ENCODE data around the gene UBE3D.
"Not testable (repeated sequence)": the region's sequence is repeated elsewhere in the genome, so short reads cannot be mapped to it uniquely, and the experiment has no call there.

UBE3D gene

GRCh38 chr6:82863781-82864180, 201.9 kb downstream of the UBE3D start:
- no peak overlapping the region for H3K4me3 ChIP-seq (replicated peaks; ENCODE audit: insufficient read depth, low read length)
- no peak overlapping the region for H3K27ac ChIP-seq (replicated peaks)
- DNase-seq (ENCODE audit: low read depth in 1 of 2, low spot score in 1 of 2): no peak
- no peaks in the 10 kb centered on the region for H3K27me3 ChIP-seq (ENCODE audit: insufficient read depth, poor library complexity, severe bottlenecking)
- TF ChIP-seq GABPA (IDR thresholded peaks at IDR 0.05; ENCODE audit: low read depth) (no peak), POLR2AphosphoS5 (IDR thresholded peaks at IDR 0.05; ENCODE audit: low read depth) (no peak), SPI1 (IDR thresholded peaks at IDR 0.05; ENCODE audit: borderline replicate concordance, low read depth) (no peak)
- TF ChIP-seq, protein P1, sequence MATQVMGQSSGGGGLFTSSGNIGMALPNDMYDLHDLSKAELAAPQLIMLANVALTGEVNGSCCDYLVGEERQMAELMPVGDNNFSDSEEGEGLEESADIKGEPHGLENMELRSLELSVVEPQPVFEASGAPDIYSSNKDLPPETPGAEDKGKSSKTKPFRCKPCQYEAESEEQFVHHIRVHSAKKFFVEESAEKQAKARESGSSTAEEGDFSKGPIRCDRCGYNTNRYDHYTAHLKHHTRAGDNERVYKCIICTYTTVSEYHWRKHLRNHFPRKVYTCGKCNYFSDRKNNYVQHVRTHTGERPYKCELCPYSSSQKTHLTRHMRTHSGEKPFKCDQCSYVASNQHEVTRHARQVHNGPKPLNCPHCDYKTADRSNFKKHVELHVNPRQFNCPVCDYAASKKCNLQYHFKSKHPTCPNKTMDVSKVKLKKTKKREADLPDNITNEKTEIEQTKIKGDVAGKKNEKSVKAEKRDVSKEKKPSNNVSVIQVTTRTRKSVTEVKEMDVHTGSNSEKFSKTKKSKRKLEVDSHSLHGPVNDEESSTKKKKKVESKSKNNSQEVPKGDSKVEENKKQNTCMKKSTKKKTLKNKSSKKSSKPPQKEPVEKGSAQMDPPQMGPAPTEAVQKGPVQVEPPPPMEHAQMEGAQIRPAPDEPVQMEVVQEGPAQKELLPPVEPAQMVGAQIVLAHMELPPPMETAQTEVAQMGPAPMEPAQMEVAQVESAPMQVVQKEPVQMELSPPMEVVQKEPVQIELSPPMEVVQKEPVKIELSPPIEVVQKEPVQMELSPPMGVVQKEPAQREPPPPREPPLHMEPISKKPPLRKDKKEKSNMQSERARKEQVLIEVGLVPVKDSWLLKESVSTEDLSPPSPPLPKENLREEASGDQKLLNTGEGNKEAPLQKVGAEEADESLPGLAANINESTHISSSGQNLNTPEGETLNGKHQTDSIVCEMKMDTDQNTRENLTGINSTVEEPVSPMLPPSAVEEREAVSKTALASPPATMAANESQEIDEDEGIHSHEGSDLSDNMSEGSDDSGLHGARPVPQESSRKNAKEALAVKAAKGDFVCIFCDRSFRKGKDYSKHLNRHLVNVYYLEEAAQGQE (IDR thresholded peaks at IDR 0.05; ENCODE audit: insufficient replicate concordance, low read depth): no peak
- TF ChIP-seq, protein P2, sequence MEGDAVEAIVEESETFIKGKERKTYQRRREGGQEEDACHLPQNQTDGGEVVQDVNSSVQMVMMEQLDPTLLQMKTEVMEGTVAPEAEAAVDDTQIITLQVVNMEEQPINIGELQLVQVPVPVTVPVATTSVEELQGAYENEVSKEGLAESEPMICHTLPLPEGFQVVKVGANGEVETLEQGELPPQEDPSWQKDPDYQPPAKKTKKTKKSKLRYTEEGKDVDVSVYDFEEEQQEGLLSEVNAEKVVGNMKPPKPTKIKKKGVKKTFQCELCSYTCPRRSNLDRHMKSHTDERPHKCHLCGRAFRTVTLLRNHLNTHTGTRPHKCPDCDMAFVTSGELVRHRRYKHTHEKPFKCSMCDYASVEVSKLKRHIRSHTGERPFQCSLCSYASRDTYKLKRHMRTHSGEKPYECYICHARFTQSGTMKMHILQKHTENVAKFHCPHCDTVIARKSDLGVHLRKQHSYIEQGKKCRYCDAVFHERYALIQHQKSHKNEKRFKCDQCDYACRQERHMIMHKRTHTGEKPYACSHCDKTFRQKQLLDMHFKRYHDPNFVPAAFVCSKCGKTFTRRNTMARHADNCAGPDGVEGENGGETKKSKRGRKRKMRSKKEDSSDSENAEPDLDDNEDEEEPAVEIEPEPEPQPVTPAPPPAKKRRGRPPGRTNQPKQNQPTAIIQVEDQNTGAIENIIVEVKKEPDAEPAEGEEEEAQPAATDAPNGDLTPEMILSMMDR (IDR thresholded peaks at IDR 0.05; ENCODE audit: insufficient read depth, low read length): no peak

GRCh38 chr6:82862543-82862942, 203.1 kb downstream of the UBE3D start:
- TF ChIP-seq SPI1 (IDR thresholded peaks at IDR 0.05; ENCODE audit: borderline replicate concordance, low read depth): no peak
- Histone ChIP-seq H3K27ac (replicated peaks) (no peak overlapping the region), H3K27me3 (ENCODE audit: insufficient read depth, poor library complexity, severe bottlenecking) (no peaks in the 10 kb centered on the region), H3K4me3 (replicated peaks; ENCODE audit: insufficient read depth, low read length) (no peak overlapping the region)
- DNase-seq (ENCODE audit: low read depth in 1 of 2, low spot score in 1 of 2): no peak

DNA sequence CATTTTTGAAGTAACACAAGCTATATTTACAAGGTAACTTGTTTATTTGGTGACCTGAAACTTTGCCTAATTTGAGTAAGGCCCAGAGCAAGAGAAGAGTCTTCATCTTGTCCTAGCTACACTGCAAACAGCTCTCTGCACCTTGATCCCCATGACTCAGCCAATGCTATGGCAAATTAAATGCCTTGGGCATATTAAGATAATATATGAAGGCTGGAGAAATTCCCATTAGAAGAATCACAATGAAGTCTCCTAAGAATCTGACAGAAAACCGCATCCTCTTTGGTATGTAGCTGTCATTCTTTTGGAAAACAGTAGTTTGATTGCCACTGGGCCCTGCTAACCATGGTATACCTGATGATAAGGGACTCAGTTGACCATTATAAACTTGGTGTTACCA, 204.5 kb downstream of the UBE3D start:
- H3K27ac ChIP-seq (replicated peaks): no peak overlapping the region
- no peak overlapping the region for H3K4me3 ChIP-seq (replicated peaks; ENCODE audit: insufficient read depth, low read length)
- no peak for DNase-seq (ENCODE audit: low read depth in 1 of 2, low spot score in 1 of 2)

DNA sequence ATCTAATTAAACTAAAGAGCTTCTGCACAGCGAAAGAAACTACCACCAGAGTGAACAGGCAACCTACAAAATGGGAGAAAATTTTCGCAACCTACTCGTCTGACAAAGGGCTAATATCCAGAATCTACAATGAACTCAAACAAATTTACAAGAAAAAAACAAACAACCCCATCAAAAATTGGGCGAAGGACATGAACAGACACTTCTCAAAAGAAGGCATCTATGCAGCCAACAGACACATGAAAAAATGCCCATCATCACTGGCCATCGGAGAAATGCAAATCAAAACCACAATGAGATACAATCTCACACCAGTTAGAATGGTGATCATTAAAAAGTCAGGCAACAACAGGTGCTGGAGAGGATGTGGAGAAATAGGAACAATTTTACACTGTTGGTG, 209.6 kb downstream of the UBE3D start:
- H3K27me3 ChIP-seq (ENCODE audit: insufficient read depth, poor library complexity, severe bottlenecking); H3K27ac ChIP-seq (replicated peaks); DNase-seq (ENCODE audit: low read depth in 1 of 2, low spot score in 1 of 2); H3K4me3 ChIP-seq (replicated peaks; ENCODE audit: insufficient read depth, low read length): not testable (repeated sequence)

More for the DNA sequence above, 204.5 kb downstream of the UBE3D start:
- TF ChIP-seq, protein P2 (IDR thresholded peaks at IDR 0.05; ENCODE audit: insufficient read depth, low read length): no peak
- TF ChIP-seq POLR2AphosphoS5 (IDR thresholded peaks at IDR 0.05; ENCODE audit: low read depth) (no peak), GABPA (IDR thresholded peaks at IDR 0.05; ENCODE audit: low read depth) (no peak), SPI1 (IDR thresholded peaks at IDR 0.05; ENCODE audit: borderline replicate concordance, low read depth) (no peak)
- TF ChIP-seq, protein P1 (IDR thresholded peaks at IDR 0.05; ENCODE audit: insufficient replicate concordance, low read depth): no peak
- no peaks in the 10 kb centered on the region for H3K27me3 ChIP-seq (ENCODE audit: insufficient read depth, poor library complexity, severe bottlenecking)

DNA sequence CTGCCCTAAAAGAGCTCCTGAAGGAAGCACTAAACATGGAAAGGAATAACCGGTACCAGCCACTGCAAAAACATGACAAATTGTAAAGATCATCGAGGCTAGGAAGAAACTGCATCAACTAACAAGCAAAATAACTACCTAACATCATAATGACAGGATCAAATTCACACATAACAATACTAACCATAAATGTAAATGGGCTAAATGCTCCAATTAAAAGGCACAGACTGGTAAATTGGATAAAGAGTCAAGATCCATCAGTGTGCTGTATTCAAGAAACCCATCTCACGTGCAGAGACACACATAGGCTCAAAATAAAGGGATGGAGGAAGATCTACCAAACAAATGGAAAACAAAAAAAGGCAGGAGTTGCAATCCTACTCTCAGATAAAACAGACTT, 212.7 kb downstream of the UBE3D start:
- H3K27ac ChIP-seq (replicated peaks); H3K4me3 ChIP-seq (replicated peaks; ENCODE audit: insufficient read depth, low read length); DNase-seq (ENCODE audit: low read depth in 1 of 2, low spot score in 1 of 2); H3K27me3 ChIP-seq (ENCODE audit: insufficient read depth, poor library complexity, severe bottlenecking): not testable (repeated sequence)
